Neural progenitor cell (in vitro differentiated cells): ENCODE results near the gene PHPT1. TPM values are rescaled to one million over a fixed set of nuclear protein-coding genes. Genes with fewer than 3 reads are reported as not detected.

ENCODE experiments used
- DNase-seq: peaks from one replicate; pipeline ENCODE4 v3.0.0-alpha.2; 2016; ENCODE audit warnings: low spot score
- H2AFZ ChIP-seq: fragments of 200-600 bp; sonication (generic); replicated peaks from 2 replicates; pipeline ENCODE4 v1.6.1; 2016; ENCODE audit warnings: antibody characterized with exemption
- H3F3A ChIP-seq: fragments of 200-600 bp; sonication (generic); 2 replicates; pipeline ENCODE4 v1.6.1; 2016; ENCODE audit warnings: antibody characterized with exemption, low read depth
- H3K27ac ChIP-seq: fragments of 200-600 bp; sonication (generic); 2 replicates; pipeline ENCODE4 v1.5.1; 2016; ENCODE audit warnings: mild to moderate bottlenecking
- H3K27me3 ChIP-seq: fragments of 200-600 bp; sonication (generic); 2 replicates; pipeline ENCODE4 v1.6.1; 2016; ENCODE audit warnings: mild to moderate bottlenecking, moderate library complexity
- H3K36me3 ChIP-seq: fragments of 200-600 bp; sonication (generic); 2 replicates; pipeline ENCODE4 v1.5.1; 2016
- H3K4me1 ChIP-seq: fragments of 200-600 bp; sonication (generic); 2 replicates; pipeline ENCODE4 v1.6.1; 2016; ENCODE audit warnings: mixed run types
- H3K4me2 ChIP-seq: fragments of 200-600 bp; sonication (generic); 2 replicates; pipeline ENCODE4 v1.6.1; 2016
- H3K4me3 ChIP-seq: fragments of 200-600 bp; sonication (generic); 2 replicates; pipeline ENCODE4 v1.5.1; 2016
- H3K79me2 ChIP-seq: fragments of 200-600 bp; sonication (generic); 2 replicates; pipeline ENCODE4 v1.6.1; 2016; ENCODE audit warnings: low read depth
- H3K9ac ChIP-seq: fragments of 200-600 bp; sonication (generic); 2 replicates; pipeline ENCODE4 v1.6.1; 2016
- H3K9me3 ChIP-seq: fragments of 200-600 bp; sonication (generic); 2 replicates; pipeline ENCODE4 v1.5.1; 2016; ENCODE audit warnings: low read depth
- H4K20me1 ChIP-seq: fragments of 200-600 bp; sonication (generic); 2 replicates; pipeline ENCODE4 v1.6.1; 2016; ENCODE audit warnings: low read depth
- H3K27ac Mint-ChIP-seq: 3 replicates; pipeline ENCODE4 v1.8.0; 2021; ENCODE audit warnings: mixed read lengths
- H3K27me3 Mint-ChIP-seq: 2 replicates; pipeline ENCODE4 v1.8.0; 2022; ENCODE audit warnings: low read depth, mild to moderate bottlenecking, inconsistent platforms, moderate library complexity, mixed read lengths; ENCODE audit not compliant: insufficient read depth
- H3K36me3 Mint-ChIP-seq: 3 replicates; pipeline ENCODE4 v1.8.0; 2021; ENCODE audit warnings: mixed read lengths
- H3K4me1 Mint-ChIP-seq: 3 replicates; pipeline ENCODE4 v1.8.0; 2021; ENCODE audit warnings: mixed read lengths
- H3K4me3 Mint-ChIP-seq: 3 replicates; pipeline ENCODE4 v1.8.0; 2021; ENCODE audit warnings: mild to moderate bottlenecking, moderate library complexity, mixed read lengths
- H3K9me3 Mint-ChIP-seq: 3 replicates; pipeline ENCODE4 v1.8.0; 2020; ENCODE audit warnings: mixed read lengths
- EZH2 ChIP-seq: fragments of 200-600 bp; sonication (generic); IDR thresholded peaks from 2 replicates; pipeline ENCODE4 v1.6.1; 2017; ENCODE audit warnings: antibody characterized with exemption, mild to moderate bottlenecking, moderate library complexity
- EZH2phosphoT487 ChIP-seq: fragments of 200-600 bp; sonication (generic); IDR thresholded peaks from 2 replicates; pipeline ENCODE4 v1.6.1; 2017; ENCODE audit warnings: antibody characterized with exemption
- total RNA-seq: library from RNA; depleted of rRNA; stranded (reverse); fragments of >200 nt; gene quantifications from 2 replicates; pipeline ENCODE4 v1.2.3, GENCODE V29; 2015; ENCODE audit warnings: low replicate concordance
- TF ChIP-seq, protein P1 (sequence below): fragments of 200-600 bp; sonication (generic); IDR thresholded peaks from 2 replicates; pipeline ENCODE4 v1.5.1; 2017; ENCODE audit warnings: antibody characterized with exemption, mild to moderate bottlenecking

The PHPT1 gene
- total RNA-seq, 1 donor from 2014 or later, result 58.8 TPM

DNA sequence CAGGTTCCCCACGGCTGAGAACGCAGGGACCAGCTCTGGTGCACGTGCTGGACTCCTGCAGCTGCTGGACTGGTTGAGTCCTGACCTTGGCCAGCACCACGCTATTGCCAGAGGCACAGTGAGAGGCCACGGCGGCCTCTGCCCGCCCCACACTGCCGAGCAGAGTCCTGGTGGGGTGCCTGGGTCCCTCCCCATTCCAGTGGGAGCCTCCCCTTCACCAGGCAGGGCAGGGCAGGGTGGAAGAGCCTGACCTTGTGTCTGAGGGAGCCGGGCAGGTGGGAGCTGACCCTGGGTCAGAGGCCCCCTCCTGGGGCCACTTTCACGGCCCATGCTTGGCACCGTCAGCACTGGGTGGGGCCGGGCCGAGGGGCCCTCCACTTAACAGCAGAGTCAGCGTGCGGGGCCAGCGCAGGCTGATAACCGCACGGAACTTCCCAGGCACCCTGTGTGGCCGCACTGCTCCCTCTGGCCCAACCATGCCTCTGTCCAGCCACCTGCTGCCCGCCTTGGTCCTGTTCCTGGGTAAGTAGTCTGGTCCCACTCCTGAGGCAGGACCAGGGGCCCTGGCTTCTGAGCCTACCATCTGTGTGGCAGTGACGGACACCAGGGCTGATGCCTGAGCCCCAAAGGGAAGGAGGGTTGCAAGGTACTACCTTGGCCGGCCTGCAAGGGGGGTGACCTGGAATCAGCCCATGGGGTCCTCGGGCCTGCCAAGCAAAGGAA, 2.9 kb downstream of the PHPT1 start, which contains the start of gene MAMDC4:
MAMDC4 (plus strand) TSS at position 406 of the 723 bp plus-strand sequence; CDS start at position 477, 71 bp downstream.
- H3K36me3 Mint-ChIP-seq, result no peaks in the 10 kb centered on the region
- H3K27ac Mint-ChIP-seq, result no peak within 1 kb of the TSS
- H3K4me1 Mint-ChIP-seq, result no peaks in the 10 kb centered on the region
- Histone ChIP-seq H3K9ac (no peak within 1 kb of the TSS), H3K27me3 (peaks cover under 1% of the 10 kb centered on the region), H2AFZ (no peak within 1 kb of the TSS), H3K4me3 (no peak within 1 kb of the TSS), H3K4me2 (no peak within 1 kb of the TSS), H3K36me3 (no peaks in the 10 kb centered on the region), H3K27ac (no peak within 1 kb of the TSS), H3K79me2 (peaks cover 8% of the 10 kb centered on the region), H3K9me3 (no peaks in the 10 kb centered on the region), H3K4me1 (peaks cover 5% of the 10 kb centered on the region), H4K20me1 (peaks cover 18% of the 10 kb centered on the region), H3F3A (peaks cover 17% of the 10 kb centered on the region)
- H3K9me3 Mint-ChIP-seq, result no peaks in the 10 kb centered on the region
- TF ChIP-seq, protein P1, sequence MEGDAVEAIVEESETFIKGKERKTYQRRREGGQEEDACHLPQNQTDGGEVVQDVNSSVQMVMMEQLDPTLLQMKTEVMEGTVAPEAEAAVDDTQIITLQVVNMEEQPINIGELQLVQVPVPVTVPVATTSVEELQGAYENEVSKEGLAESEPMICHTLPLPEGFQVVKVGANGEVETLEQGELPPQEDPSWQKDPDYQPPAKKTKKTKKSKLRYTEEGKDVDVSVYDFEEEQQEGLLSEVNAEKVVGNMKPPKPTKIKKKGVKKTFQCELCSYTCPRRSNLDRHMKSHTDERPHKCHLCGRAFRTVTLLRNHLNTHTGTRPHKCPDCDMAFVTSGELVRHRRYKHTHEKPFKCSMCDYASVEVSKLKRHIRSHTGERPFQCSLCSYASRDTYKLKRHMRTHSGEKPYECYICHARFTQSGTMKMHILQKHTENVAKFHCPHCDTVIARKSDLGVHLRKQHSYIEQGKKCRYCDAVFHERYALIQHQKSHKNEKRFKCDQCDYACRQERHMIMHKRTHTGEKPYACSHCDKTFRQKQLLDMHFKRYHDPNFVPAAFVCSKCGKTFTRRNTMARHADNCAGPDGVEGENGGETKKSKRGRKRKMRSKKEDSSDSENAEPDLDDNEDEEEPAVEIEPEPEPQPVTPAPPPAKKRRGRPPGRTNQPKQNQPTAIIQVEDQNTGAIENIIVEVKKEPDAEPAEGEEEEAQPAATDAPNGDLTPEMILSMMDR, result no peak
- TF ChIP-seq EZH2phosphoT487 (no peak), EZH2 (no peak)
- H3K4me3 Mint-ChIP-seq, result peak within 1 kb of the TSS; percentile 58
- no peak for DNase-seq
- peaks cover 12% of the 10 kb centered on the region for H3K27me3 Mint-ChIP-seq

DNA sequence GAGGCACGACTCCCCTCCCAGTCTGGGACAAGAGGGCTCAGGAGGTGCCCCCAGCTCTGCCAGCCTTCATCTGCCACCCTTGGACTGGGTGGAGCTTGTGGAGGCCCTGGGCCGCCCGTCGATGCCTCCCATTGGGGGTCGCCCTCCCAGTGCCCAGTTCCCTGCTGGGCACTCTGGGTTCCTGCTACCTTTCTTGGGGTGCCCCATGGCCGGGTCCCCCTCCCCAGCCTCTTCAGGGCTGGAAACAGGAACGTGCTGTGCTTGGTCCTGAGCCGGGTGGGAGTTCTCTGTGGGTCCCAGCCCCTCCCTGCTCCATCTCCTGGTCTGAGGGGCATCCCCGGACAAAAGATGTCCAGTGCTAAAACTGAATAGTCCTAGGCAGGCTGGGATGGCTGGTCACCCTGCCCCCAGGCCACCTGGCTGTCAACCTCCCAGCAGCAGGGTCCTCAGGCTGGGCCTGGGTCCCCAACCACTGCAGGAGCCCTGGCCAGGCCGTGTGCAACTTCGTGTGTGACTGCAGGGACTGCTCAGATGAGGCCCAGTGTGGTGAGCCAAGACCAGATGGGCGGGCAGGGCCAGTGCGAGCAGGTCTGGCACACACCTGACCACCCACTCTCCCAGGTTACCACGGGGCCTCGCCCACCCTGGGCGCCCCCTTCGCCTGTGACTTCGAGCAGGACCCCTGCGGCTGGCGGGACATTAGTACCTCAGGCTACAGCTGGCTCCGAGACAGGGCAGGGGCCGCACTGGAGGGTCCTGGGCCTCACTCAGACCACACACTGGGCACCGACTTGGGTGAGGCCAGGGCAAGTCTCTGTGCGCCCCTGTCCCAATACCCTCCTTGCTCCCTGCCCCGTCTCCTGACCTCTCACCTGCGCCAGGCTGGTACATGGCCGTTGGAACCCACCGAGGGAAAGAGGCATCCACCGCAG, 3.7 kb downstream of the PHPT1 start:
- Histone ChIP-seq H3K4me1 (peaks cover 5% of the 10 kb centered on the region), H3K9me3 (no peaks in the 10 kb centered on the region), H4K20me1 (peaks cover 22% of the 10 kb centered on the region), H3K27ac (no peak overlapping the region), H3K27me3 (no peaks in the 10 kb centered on the region), H3K79me2 (peaks cover 8% of the 10 kb centered on the region), H2AFZ (no peak overlapping the region), H3K4me2 (no peak overlapping the region), H3K9ac (no peak overlapping the region), H3K36me3 (no peaks in the 10 kb centered on the region), H3F3A (peaks cover 11% of the 10 kb centered on the region), H3K4me3 (no peak overlapping the region)
- Mint-ChIP-seq H3K27ac (no peak overlapping the region), H3K9me3 (no peaks in the 10 kb centered on the region), H3K4me1 (no peaks in the 10 kb centered on the region), H3K4me3 (no peak overlapping the region), H3K27me3 (peaks cover 7% of the 10 kb centered on the region), H3K36me3 (no peaks in the 10 kb centered on the region)
- DNase-seq, result no peak
- TF ChIP-seq, protein P1, result no peak
- TF ChIP-seq EZH2phosphoT487, result no peak
- TF ChIP-seq EZH2, result no peak

DNA sequence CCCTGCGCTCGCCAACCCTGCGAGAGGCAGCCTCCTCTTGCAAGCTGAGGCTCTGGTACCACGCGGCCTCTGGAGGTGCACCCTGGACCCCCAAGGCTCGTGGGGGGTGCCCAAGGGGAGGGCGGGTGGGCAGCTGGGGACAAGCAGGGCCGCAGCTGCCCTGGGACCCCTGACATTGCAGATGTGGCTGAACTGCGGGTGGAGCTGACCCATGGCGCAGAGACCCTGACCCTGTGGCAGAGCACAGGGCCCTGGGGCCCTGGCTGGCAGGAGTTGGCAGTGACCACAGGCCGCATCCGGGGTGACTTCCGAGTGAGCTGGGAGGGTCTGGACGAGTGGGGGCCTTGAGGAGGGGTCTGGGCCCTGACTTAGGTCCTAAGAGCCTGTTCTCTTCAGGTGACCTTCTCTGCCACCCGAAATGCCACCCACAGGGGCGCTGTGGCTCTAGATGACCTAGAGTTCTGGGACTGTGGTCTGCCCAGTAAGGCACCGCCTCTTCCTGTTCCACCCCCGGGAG, 4.4 kb downstream of the PHPT1 start:
- Mint-ChIP-seq H3K36me3 (no peaks in the 10 kb centered on the region), H3K27ac (no peak overlapping the region)

More for the DNA sequence above, 4.4 kb downstream of the PHPT1 start:
- Histone ChIP-seq H3K27ac (no peak overlapping the region), H3K9ac (no peak overlapping the region), H3K4me3 (no peak overlapping the region), H3K27me3 (no peaks in the 10 kb centered on the region), H3K9me3 (no peaks in the 10 kb centered on the region), H2AFZ (no peak overlapping the region), H3K4me2 (no peak overlapping the region), H3K4me1 (peaks cover 5% of the 10 kb centered on the region), H3K79me2 (peaks cover 8% of the 10 kb centered on the region), H3K36me3 (no peaks in the 10 kb centered on the region), H4K20me1 (peaks cover 22% of the 10 kb centered on the region), H3F3A (peaks cover 4% of the 10 kb centered on the region)
- H3K27me3 Mint-ChIP-seq, result peaks cover 5% of the 10 kb centered on the region
- no peaks in the 10 kb centered on the region for H3K4me1 Mint-ChIP-seq
- no peaks in the 10 kb centered on the region for H3K9me3 Mint-ChIP-seq
- DNase-seq, result no peak
- H3K4me3 Mint-ChIP-seq, result no peak overlapping the region
- TF ChIP-seq, protein P1, result no peak
- TF ChIP-seq EZH2 (no peak), EZH2phosphoT487 (no peak)
